ENCODE results near the gene EPN2. TPM values are rescaled to one million over a fixed set of nuclear protein-coding genes. Genes with fewer than 3 reads are reported as not detected.

The EPN2 gene
- polyA plus RNA-seq, 1 donor (not counting 4 experiments of a cell fraction or from before 2014, with no cell fraction given) = 30.2 TPM

DNA sequence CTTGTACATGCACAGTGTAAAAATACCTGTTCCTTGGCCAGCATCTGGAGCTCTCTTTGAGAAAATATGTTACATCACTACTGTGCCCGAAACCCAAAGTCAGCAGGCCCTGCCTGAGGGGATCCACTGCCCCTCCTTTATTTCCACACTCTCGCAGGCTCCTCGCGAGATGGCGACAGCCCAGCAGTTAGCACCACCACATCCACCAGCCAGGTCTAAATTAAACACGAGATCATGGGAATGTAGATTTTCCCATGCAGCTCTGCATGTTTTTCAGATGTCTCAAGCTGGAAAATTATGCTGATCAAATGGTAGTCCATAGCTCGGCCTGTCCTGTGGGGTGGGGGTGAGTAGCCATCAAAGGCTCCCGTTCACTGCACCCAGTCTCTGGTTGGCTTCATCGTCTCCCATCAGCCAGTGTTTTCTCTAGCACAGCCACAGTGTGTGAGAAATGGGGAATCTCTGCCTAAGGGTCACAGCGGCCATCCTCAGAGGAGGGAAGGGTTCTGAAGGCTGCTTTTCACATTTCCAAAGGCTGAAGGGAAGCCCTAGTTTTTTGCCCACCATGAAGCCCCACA, 34.7 kb downstream of the EPN2 start:
- TF ChIP-seq EZH2 (IDR thresholded peaks at IDR 0.05; ENCODE audit: low read length) = no peak
- no peak for DNase-seq (ENCODE audit: low read depth, low spot score)
- no peak for FAIRE-seq

DNA sequence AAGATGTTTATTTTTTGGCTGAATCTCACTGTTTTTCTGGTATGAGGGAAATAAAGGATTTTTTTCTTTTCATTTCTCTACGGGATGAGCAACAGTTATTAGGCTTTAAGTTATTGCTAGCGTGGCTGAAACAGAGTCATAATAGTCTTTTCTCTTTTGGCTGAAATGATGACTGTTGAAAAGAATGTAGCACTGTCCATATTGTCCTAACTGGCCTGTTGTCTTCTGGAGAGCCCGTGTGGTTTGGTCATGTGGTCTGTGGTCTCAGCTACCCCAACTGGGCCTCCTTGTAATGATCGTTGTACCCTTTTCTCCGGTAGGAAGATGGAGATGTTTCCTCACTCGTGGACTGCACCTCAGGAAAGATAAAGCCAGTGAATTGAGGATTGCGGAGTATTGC, 36.6 kb downstream of the EPN2 start:
- Histone ChIP-seq H2AFZ (ENCODE audit: control insufficient read depth, low read length) (no peak overlapping the region), H3K9me1 (ENCODE audit: control insufficient read depth, extremely low read depth, insufficient read depth, low read length) (peaks cover 4% of the 10 kb centered on the region), H3K9ac (ENCODE audit: control insufficient read depth, extremely low read depth, insufficient read depth, low read length) (no peak overlapping the region), H3K4me1 (ENCODE audit: control insufficient read depth, extremely low read depth, insufficient read depth, low read length) (no peaks in the 10 kb centered on the region), H3K36me3 (ENCODE audit: control insufficient read depth in 2 of 2, extremely low read depth in 1 of 2, insufficient read depth in 2 of 2, low read length in 2 of 2) (peaks cover 0 to 14% of the 10 kb centered on the region in 2 experiments), H3K4me2 (ENCODE audit: control insufficient read depth, extremely low read depth, insufficient read depth, low read depth, low read length) (no peak overlapping the region), H3K27ac (ENCODE audit: control insufficient read depth, insufficient read depth, low read length) (no peak overlapping the region), H3K4me3 (ENCODE audit: control insufficient read depth in 2 of 3, extremely low read depth in 1 of 3, insufficient read depth in 2 of 3, low read depth in 1 of 3, low read length in 3 of 3) (no peak overlapping the region), H3K9me3 (ENCODE audit: control insufficient read depth, low read depth, low read length) (no peaks in the 10 kb centered on the region), H3K79me2 (ENCODE audit: control insufficient read depth, insufficient read depth, low read length) (peaks cover 35% of the 10 kb centered on the region), H4K20me1 (ENCODE audit: control insufficient read depth, extremely low read depth, insufficient read depth, low read length) (peaks cover 9% of the 10 kb centered on the region), H3K27me3 (ENCODE audit: control insufficient read depth, extremely low read depth, insufficient read depth, low read length) (no peaks in the 10 kb centered on the region)
- no peak for FAIRE-seq
- DNase-seq (ENCODE audit: low read depth, low spot score) = no peak
- dilution Hi-C loops (cut with MboI; ENCODE audit: extremely low pct_ligation_motif_present, low sequenced_read_pairs) = no loop called here
- TF ChIP-seq EZH2 (IDR thresholded peaks at IDR 0.05; ENCODE audit: low read length) = no peak
- TF ChIP-seq, protein P1, sequence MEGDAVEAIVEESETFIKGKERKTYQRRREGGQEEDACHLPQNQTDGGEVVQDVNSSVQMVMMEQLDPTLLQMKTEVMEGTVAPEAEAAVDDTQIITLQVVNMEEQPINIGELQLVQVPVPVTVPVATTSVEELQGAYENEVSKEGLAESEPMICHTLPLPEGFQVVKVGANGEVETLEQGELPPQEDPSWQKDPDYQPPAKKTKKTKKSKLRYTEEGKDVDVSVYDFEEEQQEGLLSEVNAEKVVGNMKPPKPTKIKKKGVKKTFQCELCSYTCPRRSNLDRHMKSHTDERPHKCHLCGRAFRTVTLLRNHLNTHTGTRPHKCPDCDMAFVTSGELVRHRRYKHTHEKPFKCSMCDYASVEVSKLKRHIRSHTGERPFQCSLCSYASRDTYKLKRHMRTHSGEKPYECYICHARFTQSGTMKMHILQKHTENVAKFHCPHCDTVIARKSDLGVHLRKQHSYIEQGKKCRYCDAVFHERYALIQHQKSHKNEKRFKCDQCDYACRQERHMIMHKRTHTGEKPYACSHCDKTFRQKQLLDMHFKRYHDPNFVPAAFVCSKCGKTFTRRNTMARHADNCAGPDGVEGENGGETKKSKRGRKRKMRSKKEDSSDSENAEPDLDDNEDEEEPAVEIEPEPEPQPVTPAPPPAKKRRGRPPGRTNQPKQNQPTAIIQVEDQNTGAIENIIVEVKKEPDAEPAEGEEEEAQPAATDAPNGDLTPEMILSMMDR (optimal IDR thresholded peaks at IDR 0.05 in 1 of 3, IDR thresholded peaks at IDR 0.05 in 1 of 3, conservative IDR thresholded peaks at IDR 0.05 in 1 of 3; ENCODE audit: extremely low read depth in 1 of 3, insufficient read depth in 2 of 3, low read length in 3 of 3) = no peak

More for the DNA sequence above, 34.7 kb downstream of the EPN2 start:
- Histone ChIP-seq H3K9ac (ENCODE audit: control insufficient read depth, extremely low read depth, insufficient read depth, low read length) (no peak overlapping the region), H4K20me1 (ENCODE audit: control insufficient read depth, extremely low read depth, insufficient read depth, low read length) (peaks cover 11% of the 10 kb centered on the region), H3K4me1 (ENCODE audit: control insufficient read depth, extremely low read depth, insufficient read depth, low read length) (no peaks in the 10 kb centered on the region), H3K4me3 (ENCODE audit: control insufficient read depth in 2 of 3, extremely low read depth in 1 of 3, insufficient read depth in 2 of 3, low read depth in 1 of 3, low read length in 3 of 3) (no peak overlapping the region), H3K27ac (ENCODE audit: control insufficient read depth, insufficient read depth, low read length) (no peak overlapping the region), H3K4me2 (ENCODE audit: control insufficient read depth, extremely low read depth, insufficient read depth, low read depth, low read length) (no peak overlapping the region), H3K79me2 (ENCODE audit: control insufficient read depth, insufficient read depth, low read length) (peaks cover 36% of the 10 kb centered on the region), H2AFZ (ENCODE audit: control insufficient read depth, low read length) (no peak overlapping the region), H3K27me3 (ENCODE audit: control insufficient read depth, extremely low read depth, insufficient read depth, low read length) (no peaks in the 10 kb centered on the region), H3K9me3 (ENCODE audit: control insufficient read depth, low read depth, low read length) (no peaks in the 10 kb centered on the region), H3K36me3 (ENCODE audit: control insufficient read depth in 2 of 2, extremely low read depth in 1 of 2, insufficient read depth in 2 of 2, low read length in 2 of 2) (peaks cover 3 to 12% of the 10 kb centered on the region in 2 experiments), H3K9me1 (ENCODE audit: control insufficient read depth, extremely low read depth, insufficient read depth, low read length) (no peaks in the 10 kb centered on the region)
- dilution Hi-C loops (cut with MboI; ENCODE audit: extremely low pct_ligation_motif_present, low sequenced_read_pairs) = no loop called here

- dilution Hi-C loops (cut with MboI; ENCODE audit: extremely low pct_ligation_motif_present, low sequenced_read_pairs) = no loop called here
- DNase-seq (ENCODE audit: low read depth, low spot score) = no peak
- no peak overlapping the region for H3K4me2 ChIP-seq (ENCODE audit: control insufficient read depth, extremely low read depth, insufficient read depth, low read depth, low read length)
- peaks cover 4% of the 10 kb centered on the region for H3K9me1 ChIP-seq (ENCODE audit: control insufficient read depth, extremely low read depth, insufficient read depth, low read length)
- no peaks in the 10 kb centered on the region for H3K9me3 ChIP-seq (ENCODE audit: control insufficient read depth, low read depth, low read length)
- H3K27ac ChIP-seq (ENCODE audit: control insufficient read depth, insufficient read depth, low read length) = no peak overlapping the region
- no peaks in the 10 kb centered on the region for H3K4me1 ChIP-seq (ENCODE audit: control insufficient read depth, extremely low read depth, insufficient read depth, low read length)
- H3K9ac ChIP-seq (ENCODE audit: control insufficient read depth, extremely low read depth, insufficient read depth, low read length) = no peak overlapping the region
- no peak for TF ChIP-seq EZH2 (IDR thresholded peaks at IDR 0.05; ENCODE audit: low read length)
- TF ChIP-seq, protein P1 (optimal IDR thresholded peaks at IDR 0.05 in 1 of 3, IDR thresholded peaks at IDR 0.05 in 1 of 3, conservative IDR thresholded peaks at IDR 0.05 in 1 of 3; ENCODE audit: extremely low read depth in 1 of 3, insufficient read depth in 2 of 3, low read length in 3 of 3) = no peak
- no peak for FAIRE-seq
- peaks cover 33% of the 10 kb centered on the region for H3K79me2 ChIP-seq (ENCODE audit: control insufficient read depth, insufficient read depth, low read length)
- no peak overlapping the region for H2AFZ ChIP-seq (ENCODE audit: control insufficient read depth, low read length)
- no peak overlapping the region for H3K4me3 ChIP-seq (ENCODE audit: control insufficient read depth in 2 of 3, extremely low read depth in 1 of 3, insufficient read depth in 2 of 3, low read depth in 1 of 3, low read length in 3 of 3)
- no peaks in the 10 kb centered on the region for H3K27me3 ChIP-seq (ENCODE audit: control insufficient read depth, extremely low read depth, insufficient read depth, low read length)
- peaks cover 9% of the 10 kb centered on the region for H4K20me1 ChIP-seq (ENCODE audit: control insufficient read depth, extremely low read depth, insufficient read depth, low read length)
- peaks cover 0 to 11% of the 10 kb centered on the region in 2 experiments for H3K36me3 ChIP-seq (ENCODE audit: control insufficient read depth in 2 of 2, extremely low read depth in 1 of 2, insufficient read depth in 2 of 2, low read length in 2 of 2)
These were observed 37.7 kb downstream of the EPN2 start for GRCh38 chr17:19274893-19275292.

Measured in keratinocyte (primary cell).